22Rv1 (cell line): ENCODE measurements around the gene CD93.
A peak's percentile ranks its signal among the peaks of the same experiment; 100 is the strongest.

Experiments used
- CTCF ChIP-seq: fragments of 450-650 bp; IDR thresholded peaks from 2 replicates; pipeline ENCODE4 v1.5.1; 2017; ENCODE audit warnings: mild to moderate bottlenecking
- ZFX ChIP-seq: fragments of 450-650 bp; IDR thresholded peaks from 2 replicates; pipeline ENCODE4 v1.6.1; 2017; ENCODE audit warnings: antibody characterized with exemption, borderline replicate concordance

- TF ChIP-seq CTCF, result peak; percentile 64
- no peak for TF ChIP-seq ZFX
These were observed 7.1 kb downstream of the CD93 start for GRCh38 chr20:23079016-23079351.
